ENCODE results near the gene HSPA12A. TPM values are rescaled to one million over a fixed set of nuclear protein-coding genes. Genes with fewer than 3 reads are reported as not detected.

Gene HSPA12A
- polyA plus RNA-seq, 2 of the 4 experiments (the other 2 are of a cell fraction), result 16.9 to 17.0 TPM

DNA sequence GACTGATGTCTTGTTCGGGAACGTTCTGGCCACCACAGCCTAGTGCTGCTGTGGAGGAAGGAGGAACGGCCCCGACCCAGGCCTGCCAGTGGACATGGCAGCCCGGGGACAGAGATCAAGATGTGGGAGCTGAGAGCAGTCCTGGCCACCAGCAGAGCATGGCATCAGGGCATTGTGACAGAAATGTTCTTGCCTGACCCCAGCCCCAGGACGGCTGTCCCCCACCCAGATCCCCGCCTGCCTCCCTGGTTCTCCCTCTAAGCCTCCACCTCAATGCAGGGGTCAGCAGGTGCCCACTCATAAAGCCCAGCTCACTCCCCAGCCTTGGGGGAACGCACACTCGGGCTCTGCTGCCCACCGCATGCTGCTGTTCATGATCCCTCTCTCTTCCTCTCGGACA lies 42.9 kb upstream of the HSPA12A start (continued):
- TF ChIP-seq, protein P1, sequence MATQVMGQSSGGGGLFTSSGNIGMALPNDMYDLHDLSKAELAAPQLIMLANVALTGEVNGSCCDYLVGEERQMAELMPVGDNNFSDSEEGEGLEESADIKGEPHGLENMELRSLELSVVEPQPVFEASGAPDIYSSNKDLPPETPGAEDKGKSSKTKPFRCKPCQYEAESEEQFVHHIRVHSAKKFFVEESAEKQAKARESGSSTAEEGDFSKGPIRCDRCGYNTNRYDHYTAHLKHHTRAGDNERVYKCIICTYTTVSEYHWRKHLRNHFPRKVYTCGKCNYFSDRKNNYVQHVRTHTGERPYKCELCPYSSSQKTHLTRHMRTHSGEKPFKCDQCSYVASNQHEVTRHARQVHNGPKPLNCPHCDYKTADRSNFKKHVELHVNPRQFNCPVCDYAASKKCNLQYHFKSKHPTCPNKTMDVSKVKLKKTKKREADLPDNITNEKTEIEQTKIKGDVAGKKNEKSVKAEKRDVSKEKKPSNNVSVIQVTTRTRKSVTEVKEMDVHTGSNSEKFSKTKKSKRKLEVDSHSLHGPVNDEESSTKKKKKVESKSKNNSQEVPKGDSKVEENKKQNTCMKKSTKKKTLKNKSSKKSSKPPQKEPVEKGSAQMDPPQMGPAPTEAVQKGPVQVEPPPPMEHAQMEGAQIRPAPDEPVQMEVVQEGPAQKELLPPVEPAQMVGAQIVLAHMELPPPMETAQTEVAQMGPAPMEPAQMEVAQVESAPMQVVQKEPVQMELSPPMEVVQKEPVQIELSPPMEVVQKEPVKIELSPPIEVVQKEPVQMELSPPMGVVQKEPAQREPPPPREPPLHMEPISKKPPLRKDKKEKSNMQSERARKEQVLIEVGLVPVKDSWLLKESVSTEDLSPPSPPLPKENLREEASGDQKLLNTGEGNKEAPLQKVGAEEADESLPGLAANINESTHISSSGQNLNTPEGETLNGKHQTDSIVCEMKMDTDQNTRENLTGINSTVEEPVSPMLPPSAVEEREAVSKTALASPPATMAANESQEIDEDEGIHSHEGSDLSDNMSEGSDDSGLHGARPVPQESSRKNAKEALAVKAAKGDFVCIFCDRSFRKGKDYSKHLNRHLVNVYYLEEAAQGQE (IDR thresholded peaks at IDR 0.05), result no peak
- TF ChIP-seq FOSL2 (IDR thresholded peaks at IDR 0.05), result no peak
- TF ChIP-seq FOSL2 (CRISPR knock-in tag; IDR thresholded peaks at IDR 0.05), result no peak
- TF ChIP-seq, protein P2, sequence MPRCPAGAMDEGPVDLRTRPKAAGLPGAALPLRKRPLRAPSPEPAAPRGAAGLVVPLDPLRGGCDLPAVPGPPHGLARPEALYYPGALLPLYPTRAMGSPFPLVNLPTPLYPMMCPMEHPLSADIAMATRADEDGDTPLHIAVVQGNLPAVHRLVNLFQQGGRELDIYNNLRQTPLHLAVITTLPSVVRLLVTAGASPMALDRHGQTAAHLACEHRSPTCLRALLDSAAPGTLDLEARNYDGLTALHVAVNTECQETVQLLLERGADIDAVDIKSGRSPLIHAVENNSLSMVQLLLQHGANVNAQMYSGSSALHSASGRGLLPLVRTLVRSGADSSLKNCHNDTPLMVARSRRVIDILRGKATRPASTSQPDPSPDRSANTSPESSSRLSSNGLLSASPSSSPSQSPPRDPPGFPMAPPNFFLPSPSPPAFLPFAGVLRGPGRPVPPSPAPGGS (IDR thresholded peaks at IDR 0.05), result no peak
- TF ChIP-seq TP53 (CRISPR knock-in tag; IDR thresholded peaks at IDR 0.05), result no peak

DNA sequence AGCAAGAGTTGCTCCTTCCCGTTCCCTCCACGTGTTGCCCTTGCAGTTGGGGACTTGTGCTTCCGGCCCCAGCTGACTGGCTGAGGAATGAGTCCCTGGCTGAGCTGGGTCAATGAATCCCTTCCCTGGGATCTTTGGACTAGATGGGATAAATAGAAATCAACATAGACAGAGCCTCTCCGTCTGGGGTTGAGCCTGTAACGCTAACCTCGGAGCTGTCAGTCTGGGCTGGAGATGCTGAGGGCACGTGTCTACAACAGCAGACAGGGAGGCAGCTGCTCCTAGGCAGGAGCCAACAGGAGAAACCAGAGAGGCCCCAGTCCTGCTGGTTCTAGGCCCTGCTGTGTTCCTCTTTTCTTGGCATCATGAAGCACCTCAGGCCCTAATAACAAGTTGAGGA lies 42.3 kb upstream of the HSPA12A start:
- Histone ChIP-seq H3K9me3 (no peaks in the 10 kb centered on the region), H3K27ac (no peak overlapping the region), H3K4me3 (no peak overlapping the region), H3K4me1 (no peaks in the 10 kb centered on the region), H3K4me2 (no peak overlapping the region)
- ChIA-PET POLR2A (no interaction called here), CTCF (interaction anchor here (0.6 to 38.0 kb wide), 5 partner anchors 10 to 387 kb away, joined by 3 to 1061 read pairs (median 11); no protein-coding TSS in a partner anchor)
- TF ChIP-seq PHF8 (IDR thresholded peaks at IDR 0.05; ENCODE audit: borderline replicate concordance, low read depth), result no peak
- ATAC-seq (no peak), DNase-seq (ENCODE audit: low read depth in 1 of 2, low spot score in 1 of 2) (no peak), FAIRE-seq (no peak)
- WGBS (ENCODE audit: missing lambda C conversion rate), result 93% methylated on average over 7 of the region's 7 CpGs

DNA sequence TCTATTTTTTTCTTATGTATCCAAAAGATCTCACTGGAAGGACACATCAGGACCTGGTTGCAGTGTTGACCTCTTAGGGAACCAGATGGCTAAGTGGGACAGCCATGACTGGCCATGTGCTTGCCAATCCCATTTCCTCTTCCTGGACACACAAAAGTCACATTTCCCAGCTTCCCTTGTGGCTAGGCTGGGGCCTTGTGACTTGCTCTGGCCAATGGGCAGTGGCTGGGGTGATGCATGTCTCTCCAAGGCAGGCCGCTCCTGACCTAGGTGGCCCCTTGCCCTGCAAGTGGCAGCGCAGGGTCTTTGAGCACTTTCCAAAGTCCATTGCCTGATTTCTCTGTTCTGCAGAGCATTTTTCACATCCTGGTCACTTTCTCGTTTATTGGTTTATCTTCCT lies 41.7 kb upstream of the HSPA12A start:
- ATAC-seq (no peak), FAIRE-seq (no peak), DNase-seq (ENCODE audit: low read depth in 1 of 2, low spot score in 1 of 2) (no peak)
- H3K4me1 ChIP-seq, result no peaks in the 10 kb centered on the region
- CTCF ChIA-PET, result interaction anchor here (0.7 to 38.0 kb wide), 5 partner anchors 9 to 387 kb away, joined by 3 to 1061 read pairs (median 11); no protein-coding TSS in a partner anchor
- H3K4me2 ChIP-seq, result no peak overlapping the region
- H3K9me3 ChIP-seq, result no peaks in the 10 kb centered on the region
- POLR2A ChIA-PET, result no interaction called here
- no peak overlapping the region for H3K27ac ChIP-seq
- 88% methylated on average over 3 of the region's 3 CpGs for WGBS (ENCODE audit: missing lambda C conversion rate)
- no peak overlapping the region for H3K4me3 ChIP-seq
- TF ChIP-seq CHD4 (IDR thresholded peaks at IDR 0.05; ENCODE audit: borderline replicate concordance) (no peak), KDM5A (IDR thresholded peaks at IDR 0.05) (no peak), NPAS2 (CRISPR knock-in tag; IDR thresholded peaks at IDR 0.05; ENCODE audit: borderline replicate concordance) (no peak), FOSL2 (IDR thresholded peaks at IDR 0.05) (no peak), FOSL2 (CRISPR knock-in tag; IDR thresholded peaks at IDR 0.05) (no peak), NR3C1 (IDR thresholded peaks at IDR 0.05) (no peak), ESRRA (IDR thresholded peaks at IDR 0.05; ENCODE audit: borderline replicate concordance, low read length) (no peak), FOXS1 (CRISPR knock-in tag; IDR thresholded peaks at IDR 0.05) (no peak), JUNB (IDR thresholded peaks at IDR 0.05) (no peak), RAD21 (conservative IDR thresholded peaks at IDR 0.05 in 1 of 2, IDR thresholded peaks at IDR 0.05 in 1 of 2) (no peak), EHMT2 (IDR thresholded peaks at IDR 0.05; ENCODE audit: low read depth) (no peak), RARB (CRISPR knock-in tag; IDR thresholded peaks at IDR 0.05) (no peak), FOSB (CRISPR knock-in tag; IDR thresholded peaks at IDR 0.05) (no peak)
- TF ChIP-seq, protein P3, sequence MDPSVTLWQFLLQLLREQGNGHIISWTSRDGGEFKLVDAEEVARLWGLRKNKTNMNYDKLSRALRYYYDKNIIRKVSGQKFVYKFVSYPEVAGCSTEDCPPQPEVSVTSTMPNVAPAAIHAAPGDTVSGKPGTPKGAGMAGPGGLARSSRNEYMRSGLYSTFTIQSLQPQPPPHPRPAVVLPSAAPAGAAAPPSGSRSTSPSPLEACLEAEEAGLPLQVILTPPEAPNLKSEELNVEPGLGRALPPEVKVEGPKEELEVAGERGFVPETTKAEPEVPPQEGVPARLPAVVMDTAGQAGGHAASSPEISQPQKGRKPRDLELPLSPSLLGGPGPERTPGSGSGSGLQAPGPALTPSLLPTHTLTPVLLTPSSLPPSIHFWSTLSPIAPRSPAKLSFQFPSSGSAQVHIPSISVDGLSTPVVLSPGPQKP (IDR thresholded peaks at IDR 0.05; ENCODE audit: low read depth, low read length), result no peak
- TF ChIP-seq, protein P4, sequence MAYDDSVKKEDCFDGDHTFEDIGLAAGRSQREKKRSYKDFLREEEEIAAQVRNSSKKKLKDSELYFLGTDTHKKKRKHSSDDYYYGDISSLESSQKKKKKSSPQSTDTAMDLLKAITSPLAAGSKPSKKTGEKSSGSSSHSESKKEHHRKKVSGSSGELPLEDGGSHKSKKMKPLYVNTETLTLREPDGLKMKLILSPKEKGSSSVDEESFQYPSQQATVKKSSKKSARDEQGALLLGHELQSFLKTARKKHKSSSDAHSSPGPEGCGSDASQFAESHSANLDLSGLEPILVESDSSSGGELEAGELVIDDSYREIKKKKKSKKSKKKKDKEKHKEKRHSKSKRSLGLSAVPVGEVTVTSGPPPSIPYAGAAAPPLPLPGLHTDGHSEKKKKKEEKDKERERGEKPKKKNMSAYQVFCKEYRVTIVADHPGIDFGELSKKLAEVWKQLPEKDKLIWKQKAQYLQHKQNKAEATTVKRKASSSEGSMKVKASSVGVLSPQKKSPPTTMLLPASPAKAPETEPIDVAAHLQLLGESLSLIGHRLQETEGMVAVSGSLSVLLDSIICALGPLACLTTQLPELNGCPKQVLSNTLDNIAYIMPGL (CRISPR knock-in tag; IDR thresholded peaks at IDR 0.05; ENCODE audit: borderline replicate concordance), result no peak
- TF ChIP-seq, protein P5, sequence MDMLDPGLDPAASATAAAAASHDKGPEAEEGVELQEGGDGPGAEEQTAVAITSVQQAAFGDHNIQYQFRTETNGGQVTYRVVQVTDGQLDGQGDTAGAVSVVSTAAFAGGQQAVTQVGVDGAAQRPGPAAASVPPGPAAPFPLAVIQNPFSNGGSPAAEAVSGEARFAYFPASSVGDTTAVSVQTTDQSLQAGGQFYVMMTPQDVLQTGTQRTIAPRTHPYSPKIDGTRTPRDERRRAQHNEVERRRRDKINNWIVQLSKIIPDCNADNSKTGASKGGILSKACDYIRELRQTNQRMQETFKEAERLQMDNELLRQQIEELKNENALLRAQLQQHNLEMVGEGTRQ (IDR thresholded peaks at IDR 0.05), result no peak
- TF ChIP-seq, protein P6, sequence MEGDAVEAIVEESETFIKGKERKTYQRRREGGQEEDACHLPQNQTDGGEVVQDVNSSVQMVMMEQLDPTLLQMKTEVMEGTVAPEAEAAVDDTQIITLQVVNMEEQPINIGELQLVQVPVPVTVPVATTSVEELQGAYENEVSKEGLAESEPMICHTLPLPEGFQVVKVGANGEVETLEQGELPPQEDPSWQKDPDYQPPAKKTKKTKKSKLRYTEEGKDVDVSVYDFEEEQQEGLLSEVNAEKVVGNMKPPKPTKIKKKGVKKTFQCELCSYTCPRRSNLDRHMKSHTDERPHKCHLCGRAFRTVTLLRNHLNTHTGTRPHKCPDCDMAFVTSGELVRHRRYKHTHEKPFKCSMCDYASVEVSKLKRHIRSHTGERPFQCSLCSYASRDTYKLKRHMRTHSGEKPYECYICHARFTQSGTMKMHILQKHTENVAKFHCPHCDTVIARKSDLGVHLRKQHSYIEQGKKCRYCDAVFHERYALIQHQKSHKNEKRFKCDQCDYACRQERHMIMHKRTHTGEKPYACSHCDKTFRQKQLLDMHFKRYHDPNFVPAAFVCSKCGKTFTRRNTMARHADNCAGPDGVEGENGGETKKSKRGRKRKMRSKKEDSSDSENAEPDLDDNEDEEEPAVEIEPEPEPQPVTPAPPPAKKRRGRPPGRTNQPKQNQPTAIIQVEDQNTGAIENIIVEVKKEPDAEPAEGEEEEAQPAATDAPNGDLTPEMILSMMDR (IDR thresholded peaks at IDR 0.05), result no peak
